ENCODE data around the gene MTMR3. TPM values are rescaled to one million over a fixed set of nuclear protein-coding genes. Genes with fewer than 3 reads are reported as not detected.

MTMR3 gene
- polyA plus RNA-seq, 3 donors, result 32.4 to 47.5 (median 44.9) TPM

- no peak for DNase-seq
Measured at GRCh38 chr22:30023099-30023660, 140.2 kb downstream of the MTMR3 start.

DNA sequence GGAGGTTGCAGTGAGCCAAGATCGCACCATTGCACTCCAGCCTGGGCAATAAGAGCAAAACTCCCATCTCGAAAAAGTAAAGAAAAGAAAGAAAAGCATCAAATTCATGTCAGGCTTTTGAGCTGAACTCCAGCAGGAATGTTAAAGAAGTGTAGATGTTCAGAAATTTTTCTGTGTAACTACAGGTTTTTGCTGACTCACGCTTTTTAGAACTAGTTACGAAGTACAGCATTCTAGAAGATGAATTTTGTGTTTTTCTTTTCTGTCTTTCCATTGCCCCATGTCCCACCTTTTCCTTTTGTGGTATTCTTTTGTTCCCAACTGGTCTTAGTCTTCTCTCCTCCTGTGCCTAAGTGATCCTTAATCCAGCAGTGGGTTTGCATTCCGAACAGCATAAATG, 141.3 kb downstream of the MTMR3 start:
- no peak for DNase-seq

DNA sequence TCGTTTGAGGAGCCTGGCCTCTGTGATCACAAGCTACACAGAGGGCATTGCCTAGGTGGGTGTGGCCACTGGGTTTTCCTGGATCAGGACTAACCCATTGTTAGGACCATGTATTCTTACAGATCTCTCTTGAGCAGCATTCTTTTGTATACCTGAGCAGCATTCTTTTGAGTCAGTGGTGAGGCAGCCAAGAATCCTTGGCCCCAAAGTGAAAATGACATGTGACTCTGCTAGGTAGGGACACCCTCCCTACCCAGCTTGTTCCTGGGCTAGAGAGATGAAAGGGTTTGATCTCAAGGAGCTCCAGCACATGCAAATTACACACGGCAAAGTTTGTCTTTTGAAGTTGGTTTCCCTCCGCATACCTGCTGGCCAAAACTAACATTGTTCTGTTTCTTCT, 142.2 kb downstream of the MTMR3 start:
- DNase-seq, result no peak

DNA sequence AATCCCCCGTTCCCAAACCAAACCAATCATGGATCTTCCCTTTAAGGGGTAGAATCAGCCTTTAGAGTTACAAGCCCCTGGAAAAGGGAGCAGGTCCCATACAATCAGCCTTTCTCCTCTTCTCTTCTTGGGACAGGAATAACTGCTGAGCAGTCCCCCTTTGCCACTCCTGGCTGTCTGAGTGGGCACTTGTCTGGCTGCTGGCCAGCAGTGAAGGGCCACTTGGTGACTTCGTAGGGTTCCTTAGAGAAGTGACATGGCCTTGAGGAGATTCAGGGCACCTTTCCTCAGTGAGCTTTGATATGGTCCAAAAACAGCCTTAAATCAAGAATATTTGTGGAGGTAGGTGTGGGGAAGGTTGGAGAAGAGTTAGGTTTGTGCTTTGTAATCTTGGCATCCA, 143.8 kb downstream of the MTMR3 start:
- no peak for DNase-seq

GRCh38 chr22:30027169-30027568, 144.2 kb downstream of the MTMR3 start:
- no peak for DNase-seq

DNA sequence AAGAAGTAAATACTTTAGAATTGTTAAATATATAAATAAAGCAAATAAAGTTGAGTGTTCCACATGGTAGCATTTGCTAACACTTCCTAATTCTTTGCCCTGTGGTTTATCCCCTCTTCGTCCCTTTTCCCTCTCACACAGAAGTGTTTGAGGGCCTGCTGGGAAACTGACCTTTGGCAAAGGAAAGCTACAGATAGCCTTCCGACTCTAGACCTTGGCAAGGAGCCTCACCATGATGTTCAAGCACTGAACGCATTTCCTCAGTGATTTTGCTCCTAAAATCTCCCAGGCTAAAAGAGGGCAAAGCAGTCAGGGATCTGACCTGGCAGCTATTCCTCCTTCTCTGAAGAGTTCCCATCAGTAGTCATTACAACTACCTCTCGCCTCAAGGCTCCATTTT, 144.8 kb downstream of the MTMR3 start:
- DNase-seq, result no peak

DNA sequence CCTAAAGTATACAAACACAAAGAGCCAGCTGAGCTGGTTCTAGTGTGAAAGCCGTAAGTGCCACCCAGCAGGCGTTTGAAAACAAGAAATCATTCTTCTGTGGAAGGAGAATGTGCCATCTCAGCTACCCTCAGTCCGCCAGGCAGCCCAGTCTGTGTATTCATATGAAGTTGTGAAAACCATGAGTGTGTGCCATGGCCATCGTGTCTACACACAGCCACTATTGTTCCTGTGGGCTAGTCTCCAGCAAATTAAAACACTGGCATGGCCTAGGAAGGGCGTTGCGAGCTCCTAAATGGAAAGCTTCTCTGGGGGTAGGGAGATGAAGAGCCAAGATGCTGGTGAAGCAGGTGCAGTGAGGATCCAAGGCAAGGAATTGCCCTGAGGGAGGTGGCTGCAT, 145.8 kb downstream of the MTMR3 start:
- DNase-seq, result no peak

GRCh38 chr22:30029512-30029911, 146.5 kb downstream of the MTMR3 start:
- no peak for DNase-seq

DNA sequence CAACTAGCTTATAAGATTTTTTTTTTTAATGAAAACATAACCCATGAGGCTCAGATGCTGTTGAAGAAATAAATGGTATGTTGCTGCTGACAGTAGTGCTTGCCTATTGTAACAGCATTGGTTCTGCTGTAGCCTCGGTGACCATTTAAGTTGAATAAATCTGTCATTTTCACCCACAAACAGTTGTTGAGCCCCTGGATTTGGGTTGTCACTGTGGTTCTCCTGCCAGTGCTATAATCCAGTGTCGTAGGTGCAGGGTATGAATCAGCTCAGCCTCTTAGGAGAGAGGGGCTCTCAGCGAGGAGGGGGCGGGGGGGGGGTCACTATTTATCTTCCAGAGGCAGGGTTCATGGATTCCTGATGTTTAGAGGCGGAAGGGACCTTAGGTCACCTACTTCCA, 147.4 kb downstream of the MTMR3 start:
- DNase-seq, result no peak

GRCh38 chr22:30031328-30031727, 148.4 kb downstream of the MTMR3 start:
- no peak for DNase-seq

DNA sequence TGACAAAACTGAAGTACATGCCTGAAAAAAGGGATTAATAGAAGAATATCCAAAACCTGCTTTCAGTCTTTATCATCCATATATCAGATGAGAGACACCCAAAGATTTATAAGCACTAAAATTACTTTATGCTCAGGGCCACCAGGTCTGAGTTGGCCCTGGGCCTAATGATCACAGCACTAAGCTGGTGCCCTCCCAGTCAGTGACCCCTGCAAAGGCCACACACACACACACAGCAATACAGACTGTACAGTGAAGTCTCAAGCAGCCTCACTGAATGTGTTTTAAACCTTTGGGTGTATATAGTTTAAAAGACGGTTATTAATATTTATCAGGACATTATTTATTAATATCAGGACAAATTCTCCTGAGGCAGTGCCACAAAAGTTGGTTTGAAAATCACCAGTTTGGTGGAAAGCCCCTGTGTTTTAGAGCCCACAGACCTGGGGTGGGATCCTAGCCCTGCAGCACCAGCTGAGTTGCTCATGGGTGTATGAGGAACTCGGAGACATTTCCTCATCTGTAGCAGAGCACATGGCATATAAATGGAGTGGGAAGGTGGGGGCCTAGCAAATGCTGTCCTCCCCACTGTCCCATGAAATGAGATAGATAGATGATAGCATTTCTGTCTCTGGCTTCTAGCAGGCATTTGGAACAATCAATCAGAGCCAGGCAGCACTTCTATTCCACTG, 148.9 kb downstream of the MTMR3 start:
- DNase-seq, result no peak

GRCh38 chr22:30033137-30033536, 150.2 kb downstream of the MTMR3 start:
- DNase-seq, result no peak

- no peak for DNase-seq
Measured at GRCh38 chr22:30033901-30034300, 150.9 kb downstream of the MTMR3 start.

DNA sequence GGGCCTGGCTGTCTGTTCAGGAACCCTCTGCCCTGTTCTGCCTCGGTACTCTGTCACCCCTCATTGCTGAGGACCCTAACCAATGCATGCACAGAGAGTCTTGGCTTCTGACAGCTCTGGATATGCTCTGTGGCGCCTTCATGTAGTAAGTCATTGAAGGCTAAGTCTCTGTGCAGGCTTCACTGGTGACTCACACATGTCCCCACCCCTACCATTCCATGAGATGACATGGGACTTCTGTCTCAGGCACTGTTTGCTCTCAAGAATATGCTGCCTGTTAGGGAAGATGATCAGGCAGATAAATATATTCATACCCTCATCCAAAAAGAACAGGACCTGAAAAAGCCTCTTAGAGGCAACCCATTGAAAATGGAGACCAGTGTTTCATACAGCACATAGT, 153.7 kb downstream of the MTMR3 start:
- no peak for DNase-seq

DNA sequence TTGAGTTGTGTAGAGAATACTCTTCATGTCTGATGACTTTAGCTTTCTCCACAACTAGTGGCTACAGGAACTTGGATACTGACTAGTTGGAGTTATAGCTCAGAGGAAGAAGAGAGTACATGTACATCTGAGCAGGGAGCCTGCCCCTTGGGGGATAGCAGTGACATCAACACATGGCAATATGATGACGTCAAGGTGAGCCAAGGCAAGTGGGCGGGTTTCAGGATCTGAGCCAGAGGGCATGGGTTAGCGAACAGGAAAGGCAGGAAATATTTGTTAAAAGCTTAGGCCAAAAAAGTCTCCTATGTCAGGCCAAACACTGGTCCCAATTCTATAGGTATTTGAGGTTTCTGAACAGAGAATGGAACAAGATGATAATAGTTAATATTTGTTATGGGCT, 155.2 kb downstream of the MTMR3 start:
- no peak for DNase-seq

DNA sequence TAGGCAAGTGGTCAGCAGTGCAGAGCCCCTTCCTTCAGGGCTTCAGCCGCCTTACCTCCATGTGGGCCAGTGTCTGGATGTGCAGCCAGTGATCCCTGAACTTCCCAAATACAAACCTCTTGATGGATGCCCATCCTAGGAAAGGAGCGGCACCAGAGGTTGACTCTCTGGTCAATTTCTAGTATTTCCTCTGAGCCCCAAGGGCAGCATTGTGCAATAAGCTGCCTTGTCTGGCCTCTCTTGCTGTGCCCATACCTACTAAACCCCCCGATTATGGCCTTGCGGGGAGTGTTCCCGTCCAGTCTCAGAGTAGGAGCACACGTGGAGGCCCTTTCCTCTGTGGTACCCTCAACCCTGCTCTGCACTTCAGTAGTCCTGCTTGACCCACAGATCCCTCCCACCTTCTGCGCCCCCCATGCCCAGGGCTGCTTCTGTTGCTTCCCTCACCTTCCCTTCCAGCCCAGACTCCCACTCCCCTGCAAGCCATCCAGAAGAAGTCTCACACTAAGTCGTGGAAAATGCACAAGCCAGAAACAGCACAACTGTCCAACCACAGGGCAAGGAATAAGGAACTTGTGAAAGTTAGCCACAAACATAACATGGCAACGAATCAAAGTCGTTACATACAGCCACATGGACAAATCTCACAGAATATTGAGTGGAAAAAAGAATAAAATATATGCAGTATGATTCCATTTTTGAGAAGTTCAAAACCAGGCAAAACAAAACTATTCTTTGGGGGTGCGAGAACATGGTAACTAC, 157.7 kb downstream of the MTMR3 start:
- no peak for DNase-seq

DNA sequence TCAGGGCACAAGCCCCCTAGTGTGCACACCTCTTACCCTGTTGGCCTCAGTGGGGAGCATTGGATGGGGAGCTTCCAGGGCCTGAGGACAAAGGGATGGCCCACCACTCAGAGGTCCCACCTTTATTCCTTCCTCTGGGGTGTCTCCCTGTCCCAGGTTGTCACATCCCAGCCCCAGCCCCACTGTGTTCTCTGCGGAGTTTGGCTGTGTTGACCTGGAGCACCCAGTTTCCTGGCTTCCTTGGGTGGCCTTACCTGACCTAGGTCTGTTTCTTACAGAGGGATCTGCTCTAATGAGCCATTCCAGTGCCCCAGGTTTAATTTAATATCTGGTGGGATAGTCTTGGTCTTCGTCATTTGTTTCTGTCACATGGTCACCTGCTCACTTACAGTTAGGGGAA, 158.5 kb downstream of the MTMR3 start:
- DNase-seq, result no peak

DNA sequence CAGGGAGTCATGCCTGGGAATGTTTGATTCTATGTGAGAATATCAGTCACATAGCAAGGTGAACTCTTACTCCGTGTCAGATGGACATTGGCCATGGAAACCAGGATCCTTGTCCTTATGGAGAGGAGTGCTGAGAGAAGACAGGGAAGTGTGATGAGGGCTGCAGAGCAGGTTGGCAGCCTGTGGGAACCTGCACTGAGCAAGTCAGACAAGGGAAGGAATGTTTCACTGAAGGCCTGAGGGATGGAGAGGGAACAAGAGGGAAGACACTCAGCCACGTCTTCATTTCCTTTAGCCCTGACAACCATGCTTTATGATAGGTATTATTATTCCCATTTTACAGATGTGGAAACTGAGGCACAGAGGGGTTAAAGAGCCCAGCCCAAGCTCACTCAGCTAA, 158.9 kb downstream of the MTMR3 start:
- DNase-seq, result no peak

GRCh38 chr22:30043161-30043560, 160.2 kb downstream of the MTMR3 start:
- peak; percentile 57 for DNase-seq

DNA sequence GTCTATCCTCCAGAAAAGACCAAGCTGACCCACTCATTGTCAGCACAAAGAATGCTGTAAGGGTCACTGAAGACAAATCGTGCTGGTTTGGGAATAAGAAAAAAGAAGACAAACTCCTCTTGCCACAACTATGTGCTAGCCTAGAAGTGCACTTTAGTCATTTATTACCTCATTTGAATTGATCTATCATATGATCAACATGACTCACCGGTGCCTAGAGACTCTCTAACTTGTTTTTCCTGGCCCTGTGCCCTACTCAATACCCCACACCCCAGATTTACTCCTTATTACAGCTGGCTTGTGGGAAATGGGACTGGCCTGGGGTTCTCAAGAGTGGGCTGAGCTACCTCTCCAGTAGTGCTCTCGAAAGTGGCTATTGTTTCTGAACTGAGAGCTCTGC, 161.4 kb downstream of the MTMR3 start:
- peak; percentile 28 for DNase-seq

- DNase-seq, result no peak
Measured at GRCh38 chr22:30044881-30045493, 162.0 kb downstream of the MTMR3 start.

DNA sequence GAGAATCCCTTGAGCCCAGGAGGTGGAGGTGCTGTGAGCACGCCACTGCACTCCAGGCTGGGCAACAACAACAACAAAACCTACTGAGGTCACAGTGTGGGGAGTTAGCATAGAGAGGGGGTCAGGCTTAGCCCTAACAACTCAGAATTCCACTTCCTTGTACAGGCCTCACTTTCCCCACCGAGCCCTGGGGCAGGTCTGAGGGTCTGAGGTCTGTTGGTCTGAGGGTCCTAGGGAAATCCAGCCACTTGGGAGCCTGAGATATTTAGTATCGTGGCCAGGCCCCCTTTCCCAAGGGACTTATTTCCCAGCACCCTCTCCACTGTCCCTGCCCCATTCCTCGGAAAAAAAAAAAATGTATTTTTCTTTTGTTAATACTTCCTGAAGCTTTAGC, 162.5 kb downstream of the MTMR3 start:
- DNase-seq, result no peak
